AML-193 (cell line): Measurements from ENCODE around the gene BACE1-AS.
"Not testable (repeated sequence)": the region's sequence is repeated elsewhere in the genome, so short reads cannot be mapped to it uniquely, and the experiment has no call there.

Source experiments
- DNase-seq, 2 experiments: peaks; one replicate each; lab custom pipeline; 2025; lab: John Stamatoyannopoulos, UW

BACE1-AS gene

GRCh38 chr11:117327255-117327566, 36.1 kb downstream of the BACE1-AS start:
- not testable (repeated sequence) for DNase-seq

GRCh38 chr11:117327567-117328374, 36.6 kb downstream of the BACE1-AS start, which contains the start of gene CEP164:
Gene CEP164, plus strand, starts transcription at chr11:117327854. Its CDS starts 10,733 bp downstream, at chr11:117338587.
- peak; percentile 93 to 94 for DNase-seq

GRCh38 chr11:117328375-117329010, 37.3 kb downstream of the BACE1-AS start:
- DNase-seq: no peak

GRCh38 chr11:117332843-117333242, 41.7 kb downstream of the BACE1-AS start:
- no peak for DNase-seq

- no peak for DNase-seq
Observed at GRCh38 chr11:117333917-117334316, 42.8 kb downstream of the BACE1-AS start.

GRCh38 chr11:117334896-117335295, 43.8 kb downstream of the BACE1-AS start:
- no peak for DNase-seq

- DNase-seq: no peak
Observed at GRCh38 chr11:117335399-117335798, 44.3 kb downstream of the BACE1-AS start.

GRCh38 chr11:117337076-117337475, 45.9 kb downstream of the BACE1-AS start:
- no peak for DNase-seq
